ENCODE measurements around the gene PRG3. TPM values are rescaled to one million over a fixed set of nuclear protein-coding genes. Genes with fewer than 3 reads are reported as not detected.

The PRG3 gene
- total and polyA plus RNA-seq, 2 of the 13 experiments (the other 11 are each of a cell fraction or from before 2014, with no cell fraction given): not detected

DNA sequence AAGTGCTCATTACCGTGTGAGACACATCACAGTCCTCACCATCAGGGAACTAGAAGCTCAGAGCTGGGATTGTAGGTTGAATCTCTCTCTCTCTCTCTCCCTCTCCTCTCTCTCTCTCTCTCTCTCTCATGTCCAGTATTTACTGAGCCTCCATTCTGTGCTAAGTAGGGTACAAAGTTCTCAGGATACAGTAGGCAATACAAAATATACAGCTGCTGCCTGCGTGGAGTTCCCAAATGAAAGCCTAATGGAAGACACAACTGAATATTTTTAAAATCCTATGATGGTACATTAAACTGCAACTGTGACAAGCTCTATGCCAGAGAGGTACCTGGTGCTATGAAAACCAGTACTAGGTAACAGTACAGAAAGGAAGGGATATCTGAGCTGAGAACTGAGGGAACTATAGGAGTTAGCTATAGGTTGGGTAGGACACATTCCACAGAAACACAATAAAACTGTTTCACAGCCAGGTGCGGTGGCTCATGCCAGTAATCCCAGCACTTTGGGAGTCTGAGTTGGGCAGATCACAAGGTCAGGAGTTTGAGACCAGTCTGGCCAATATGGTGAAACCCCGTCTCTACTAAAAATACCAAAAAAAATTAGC lies 19.1 kb upstream of the PRG3 start (continued):
- TF ChIP-seq, protein P1, sequence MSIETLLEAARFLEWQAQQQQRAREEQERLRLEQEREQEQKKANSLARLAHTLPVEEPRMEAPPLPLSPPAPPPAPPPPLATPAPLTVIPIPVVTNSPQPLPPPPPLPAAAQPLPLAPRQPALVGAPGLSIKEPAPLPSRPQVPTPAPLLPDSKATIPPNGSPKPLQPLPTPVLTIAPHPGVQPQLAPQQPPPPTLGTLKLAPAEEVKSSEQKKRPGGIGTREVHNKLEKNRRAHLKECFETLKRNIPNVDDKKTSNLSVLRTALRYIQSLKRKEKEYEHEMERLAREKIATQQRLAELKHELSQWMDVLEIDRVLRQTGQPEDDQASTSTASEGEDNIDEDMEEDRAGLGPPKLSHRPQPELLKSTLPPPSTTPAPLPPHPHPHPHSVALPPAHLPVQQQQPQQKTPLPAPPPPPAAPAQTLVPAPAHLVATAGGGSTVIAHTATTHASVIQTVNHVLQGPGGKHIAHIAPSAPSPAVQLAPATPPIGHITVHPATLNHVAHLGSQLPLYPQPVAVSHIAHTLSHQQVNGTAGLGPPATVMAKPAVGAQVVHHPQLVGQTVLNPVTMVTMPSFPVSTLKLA (IDR thresholded peaks at IDR 0.05): no peak
- no peak for TF ChIP-seq ZNF180 (CRISPR knock-in tag; IDR thresholded peaks at IDR 0.05; ENCODE audit: borderline replicate concordance, low read depth)
- TF ChIP-seq, protein P2, sequence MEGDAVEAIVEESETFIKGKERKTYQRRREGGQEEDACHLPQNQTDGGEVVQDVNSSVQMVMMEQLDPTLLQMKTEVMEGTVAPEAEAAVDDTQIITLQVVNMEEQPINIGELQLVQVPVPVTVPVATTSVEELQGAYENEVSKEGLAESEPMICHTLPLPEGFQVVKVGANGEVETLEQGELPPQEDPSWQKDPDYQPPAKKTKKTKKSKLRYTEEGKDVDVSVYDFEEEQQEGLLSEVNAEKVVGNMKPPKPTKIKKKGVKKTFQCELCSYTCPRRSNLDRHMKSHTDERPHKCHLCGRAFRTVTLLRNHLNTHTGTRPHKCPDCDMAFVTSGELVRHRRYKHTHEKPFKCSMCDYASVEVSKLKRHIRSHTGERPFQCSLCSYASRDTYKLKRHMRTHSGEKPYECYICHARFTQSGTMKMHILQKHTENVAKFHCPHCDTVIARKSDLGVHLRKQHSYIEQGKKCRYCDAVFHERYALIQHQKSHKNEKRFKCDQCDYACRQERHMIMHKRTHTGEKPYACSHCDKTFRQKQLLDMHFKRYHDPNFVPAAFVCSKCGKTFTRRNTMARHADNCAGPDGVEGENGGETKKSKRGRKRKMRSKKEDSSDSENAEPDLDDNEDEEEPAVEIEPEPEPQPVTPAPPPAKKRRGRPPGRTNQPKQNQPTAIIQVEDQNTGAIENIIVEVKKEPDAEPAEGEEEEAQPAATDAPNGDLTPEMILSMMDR (CRISPR knock-in tag; IDR thresholded peaks at IDR 0.05): no peak
- TF ChIP-seq, protein P3, sequence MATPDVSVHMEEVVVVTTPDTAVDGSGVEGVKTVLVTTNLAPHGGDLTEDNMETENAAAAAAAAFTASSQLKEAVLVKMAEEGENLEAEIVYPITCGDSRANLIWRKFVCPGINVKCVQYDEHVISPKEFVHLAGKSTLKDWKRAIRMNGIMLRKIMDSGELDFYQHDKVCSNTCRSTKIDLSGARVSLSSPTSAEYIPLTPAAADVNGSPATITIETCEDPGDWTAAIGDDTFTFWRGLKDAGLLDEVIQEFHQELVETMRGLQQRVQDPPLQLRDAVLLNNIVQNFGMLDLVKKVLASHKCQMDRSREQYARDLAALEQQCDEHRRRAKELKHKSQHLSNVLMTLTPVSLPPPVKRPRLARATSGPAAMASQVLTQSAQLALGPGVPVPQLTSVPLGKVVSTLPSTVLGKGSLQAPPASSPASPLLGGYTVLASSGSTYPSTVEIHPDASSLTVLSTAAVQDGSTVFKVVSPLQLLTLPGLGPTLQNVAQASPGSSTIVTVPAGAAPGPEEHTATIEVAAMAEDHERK (CRISPR knock-in tag; IDR thresholded peaks at IDR 0.05; ENCODE audit: low read depth): no peak
- no peak for TF ChIP-seq YEATS2 (CRISPR knock-in tag; IDR thresholded peaks at IDR 0.05; ENCODE audit: borderline replicate concordance)
- no peak for TF ChIP-seq ZNF10 (CRISPR knock-in tag; IDR thresholded peaks at IDR 0.05; ENCODE audit: borderline replicate concordance, low read depth)
- TF ChIP-seq TCF7 (IDR thresholded peaks at IDR 0.05; ENCODE audit: low read depth): peak; percentile 15; the same call in 1 of the 2 replicates
- TF ChIP-seq HOXD1 (CRISPR knock-in tag; IDR thresholded peaks at IDR 0.05): no peak
- no peak for TF ChIP-seq HMGA1 (CRISPR knock-in tag; conservative IDR thresholded peaks at IDR 0.05)
- no peak for TF ChIP-seq RBFOX2 (IDR thresholded peaks at IDR 0.05; ENCODE audit: low read depth, low read length)
- no peak for TF ChIP-seq ZNF660 (CRISPR knock-in tag; IDR thresholded peaks at IDR 0.05; ENCODE audit: borderline replicate concordance, low read depth)
- peak; percentile 67 for TF ChIP-seq SAP130 (CRISPR knock-in tag; IDR thresholded peaks at IDR 0.05; ENCODE audit: low read depth)
- TF ChIP-seq ZNF264 (CRISPR knock-in tag; IDR thresholded peaks at IDR 0.05): peak; percentile 62; the same call in 1 of the 2 replicates
- TF ChIP-seq KDM4B (CRISPR knock-in tag; IDR thresholded peaks at IDR 0.05): no peak
- peak; percentile 30; the same call in 1 of the 2 replicates for TF ChIP-seq NFIC (IDR thresholded peaks at IDR 0.05; ENCODE audit: low read length)
- TF ChIP-seq ZNF761 (CRISPR knock-in tag; conservative IDR thresholded peaks at IDR 0.05): no peak
- TF ChIP-seq, protein P4, sequence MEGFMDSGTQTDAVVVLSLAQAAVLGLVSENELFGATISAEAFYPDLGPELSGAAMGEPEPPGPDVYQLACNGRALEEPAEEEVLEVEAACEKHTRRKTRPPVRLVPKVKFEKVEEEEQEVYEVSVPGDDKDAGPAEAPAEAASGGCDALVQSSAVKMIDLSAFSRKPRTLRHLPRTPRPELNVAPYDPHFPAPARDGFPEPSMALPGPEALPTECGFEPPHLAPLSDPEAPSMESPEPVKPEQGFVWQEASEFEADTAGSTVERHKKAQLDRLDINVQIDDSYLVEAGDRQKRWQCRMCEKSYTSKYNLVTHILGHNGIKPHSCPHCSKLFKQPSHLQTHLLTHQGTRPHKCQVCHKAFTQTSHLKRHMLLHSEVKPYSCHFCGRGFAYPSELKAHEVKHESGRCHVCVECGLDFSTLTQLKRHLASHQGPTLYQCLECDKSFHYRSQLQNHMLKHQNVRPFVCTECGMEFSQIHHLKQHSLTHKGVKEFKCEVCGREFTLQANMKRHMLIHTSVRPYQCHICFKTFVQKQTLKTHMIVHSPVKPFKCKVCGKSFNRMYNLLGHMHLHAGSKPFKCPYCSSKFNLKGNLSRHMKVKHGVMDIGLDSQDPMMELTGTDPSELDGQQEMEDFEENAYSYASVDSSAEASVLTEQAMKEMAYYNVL (CRISPR knock-in tag; IDR thresholded peaks at IDR 0.05; ENCODE audit: borderline replicate concordance): peak; percentile 92
- TF ChIP-seq, protein P5, sequence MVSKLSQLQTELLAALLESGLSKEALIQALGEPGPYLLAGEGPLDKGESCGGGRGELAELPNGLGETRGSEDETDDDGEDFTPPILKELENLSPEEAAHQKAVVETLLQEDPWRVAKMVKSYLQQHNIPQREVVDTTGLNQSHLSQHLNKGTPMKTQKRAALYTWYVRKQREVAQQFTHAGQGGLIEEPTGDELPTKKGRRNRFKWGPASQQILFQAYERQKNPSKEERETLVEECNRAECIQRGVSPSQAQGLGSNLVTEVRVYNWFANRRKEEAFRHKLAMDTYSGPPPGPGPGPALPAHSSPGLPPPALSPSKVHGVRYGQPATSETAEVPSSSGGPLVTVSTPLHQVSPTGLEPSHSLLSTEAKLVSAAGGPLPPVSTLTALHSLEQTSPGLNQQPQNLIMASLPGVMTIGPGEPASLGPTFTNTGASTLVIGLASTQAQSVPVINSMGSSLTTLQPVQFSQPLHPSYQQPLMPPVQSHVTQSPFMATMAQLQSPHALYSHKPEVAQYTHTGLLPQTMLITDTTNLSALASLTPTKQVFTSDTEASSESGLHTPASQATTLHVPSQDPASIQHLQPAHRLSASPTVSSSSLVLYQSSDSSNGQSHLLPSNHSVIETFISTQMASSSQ (IDR thresholded peaks at IDR 0.05; ENCODE audit: low read depth): no peak
- TF ChIP-seq, protein P5 (CRISPR knock-in tag; IDR thresholded peaks at IDR 0.05; ENCODE audit: borderline replicate concordance): no peak
- TF ChIP-seq SMYD3 (CRISPR knock-in tag; IDR thresholded peaks at IDR 0.05): no peak

All from HepG2 (cell line).